Measurements from ENCODE around the gene VARS2.

Gene VARS2

DNA sequence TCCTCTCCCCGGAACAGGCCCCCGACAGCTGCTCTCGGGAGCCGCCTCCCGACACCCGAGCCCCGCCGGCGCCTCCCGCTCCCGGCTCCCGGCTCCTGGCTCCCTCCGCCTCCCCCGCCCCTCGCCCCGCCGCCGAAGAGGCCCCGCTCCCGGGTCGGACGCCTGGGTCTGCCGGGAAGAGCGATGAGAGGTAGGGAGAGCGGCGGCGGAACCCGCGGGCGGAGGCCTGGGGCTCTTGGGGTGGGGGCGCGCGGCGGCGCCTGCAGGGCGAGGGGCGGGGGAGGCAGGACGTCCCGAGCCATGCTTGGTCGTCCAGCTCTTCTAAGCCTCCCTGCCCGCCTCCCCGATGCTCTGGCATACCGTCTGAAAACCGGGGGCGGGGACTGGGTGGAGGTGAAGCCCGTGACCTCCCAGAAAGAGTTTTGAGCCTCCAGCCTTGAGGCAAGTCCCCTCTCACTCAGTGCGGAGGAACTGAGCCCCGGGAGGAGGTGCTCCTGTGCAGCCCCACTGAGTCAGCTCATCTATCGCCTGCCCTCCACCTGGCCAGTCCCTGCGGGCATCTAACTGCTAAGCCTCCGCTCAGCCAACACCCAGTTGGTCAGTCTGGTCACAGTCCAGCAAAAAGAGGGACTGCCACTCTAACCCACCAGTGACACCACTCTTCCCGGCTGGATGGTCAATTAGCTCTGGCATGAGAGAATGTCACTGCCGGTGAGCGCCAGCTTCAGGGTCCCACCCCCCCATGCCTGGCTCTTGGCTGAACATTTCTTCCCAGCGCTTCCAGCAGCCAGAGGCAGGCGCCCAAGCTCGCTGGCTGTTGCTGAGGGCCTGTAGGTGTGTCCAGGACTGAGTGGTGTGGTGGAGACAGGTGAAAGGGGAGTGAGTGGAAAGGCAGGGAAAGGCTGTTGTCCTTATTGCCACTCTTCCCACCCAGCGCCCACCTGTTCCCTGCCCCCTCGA, 29.2 kb upstream of the VARS2 start:
- peak overlapping the region; percentile 95 to 99 (median 97) for H3K27ac Mint-ChIP-seq
- peaks cover 16% of the 10 kb centered on the region for H3K36me3 Mint-ChIP-seq (ENCODE audit: low read depth)
- peak overlapping the region; percentile 92 to 95 (median 95) for H3K4me3 Mint-ChIP-seq
- peaks cover 72% of the 10 kb centered on the region for H3K4me1 Mint-ChIP-seq
- H3K27me3 Mint-ChIP-seq (ENCODE audit: low read depth): no peaks in the 10 kb centered on the region
- no peaks in the 10 kb centered on the region for H3K9me3 Mint-ChIP-seq
- TF ChIP-seq, protein P1, sequence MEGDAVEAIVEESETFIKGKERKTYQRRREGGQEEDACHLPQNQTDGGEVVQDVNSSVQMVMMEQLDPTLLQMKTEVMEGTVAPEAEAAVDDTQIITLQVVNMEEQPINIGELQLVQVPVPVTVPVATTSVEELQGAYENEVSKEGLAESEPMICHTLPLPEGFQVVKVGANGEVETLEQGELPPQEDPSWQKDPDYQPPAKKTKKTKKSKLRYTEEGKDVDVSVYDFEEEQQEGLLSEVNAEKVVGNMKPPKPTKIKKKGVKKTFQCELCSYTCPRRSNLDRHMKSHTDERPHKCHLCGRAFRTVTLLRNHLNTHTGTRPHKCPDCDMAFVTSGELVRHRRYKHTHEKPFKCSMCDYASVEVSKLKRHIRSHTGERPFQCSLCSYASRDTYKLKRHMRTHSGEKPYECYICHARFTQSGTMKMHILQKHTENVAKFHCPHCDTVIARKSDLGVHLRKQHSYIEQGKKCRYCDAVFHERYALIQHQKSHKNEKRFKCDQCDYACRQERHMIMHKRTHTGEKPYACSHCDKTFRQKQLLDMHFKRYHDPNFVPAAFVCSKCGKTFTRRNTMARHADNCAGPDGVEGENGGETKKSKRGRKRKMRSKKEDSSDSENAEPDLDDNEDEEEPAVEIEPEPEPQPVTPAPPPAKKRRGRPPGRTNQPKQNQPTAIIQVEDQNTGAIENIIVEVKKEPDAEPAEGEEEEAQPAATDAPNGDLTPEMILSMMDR (IDR thresholded peaks at IDR 0.05; ENCODE audit: unreplicated experiment in 3 of 3): no peak

DNA sequence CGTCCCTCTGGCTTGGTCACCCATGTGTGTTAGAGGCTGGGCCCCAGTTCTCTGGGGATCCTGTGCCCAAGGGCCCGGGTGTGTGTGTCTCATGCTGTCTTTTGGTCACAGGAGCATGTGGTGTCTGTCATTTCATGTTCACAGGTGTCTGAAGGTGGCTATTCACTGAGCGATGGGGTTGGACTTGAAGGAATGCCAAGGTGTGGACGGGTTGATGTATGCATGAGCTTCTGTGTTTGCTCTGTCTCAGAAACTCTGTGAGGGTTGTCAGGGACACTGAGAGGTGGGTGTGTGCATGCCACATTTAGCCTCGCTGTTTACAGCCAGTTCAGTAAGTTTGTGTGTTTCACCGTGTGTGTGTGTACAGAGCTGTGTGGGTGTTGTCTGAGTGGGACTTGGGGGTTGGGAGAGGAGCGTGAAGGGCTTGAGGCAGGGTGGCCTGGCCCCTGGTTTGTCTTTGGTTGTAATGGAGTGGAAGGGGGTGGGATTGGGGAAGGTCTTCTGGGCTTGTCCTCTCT, 28.5 kb upstream of the VARS2 start:
- peaks cover 72% of the 10 kb centered on the region for H3K4me1 Mint-ChIP-seq
- TF ChIP-seq, protein P1 (IDR thresholded peaks at IDR 0.05; ENCODE audit: unreplicated experiment in 3 of 3): no peak
- peaks cover 23% of the 10 kb centered on the region for H3K36me3 Mint-ChIP-seq (ENCODE audit: low read depth)
- H3K4me3 Mint-ChIP-seq: peak overlapping the region; percentile 92 to 95 (median 95)
- peak overlapping the region; percentile 95 to 99 (median 97) for H3K27ac Mint-ChIP-seq
- no peaks in the 10 kb centered on the region for H3K9me3 Mint-ChIP-seq
- H3K27me3 Mint-ChIP-seq (ENCODE audit: low read depth): no peaks in the 10 kb centered on the region

DNA sequence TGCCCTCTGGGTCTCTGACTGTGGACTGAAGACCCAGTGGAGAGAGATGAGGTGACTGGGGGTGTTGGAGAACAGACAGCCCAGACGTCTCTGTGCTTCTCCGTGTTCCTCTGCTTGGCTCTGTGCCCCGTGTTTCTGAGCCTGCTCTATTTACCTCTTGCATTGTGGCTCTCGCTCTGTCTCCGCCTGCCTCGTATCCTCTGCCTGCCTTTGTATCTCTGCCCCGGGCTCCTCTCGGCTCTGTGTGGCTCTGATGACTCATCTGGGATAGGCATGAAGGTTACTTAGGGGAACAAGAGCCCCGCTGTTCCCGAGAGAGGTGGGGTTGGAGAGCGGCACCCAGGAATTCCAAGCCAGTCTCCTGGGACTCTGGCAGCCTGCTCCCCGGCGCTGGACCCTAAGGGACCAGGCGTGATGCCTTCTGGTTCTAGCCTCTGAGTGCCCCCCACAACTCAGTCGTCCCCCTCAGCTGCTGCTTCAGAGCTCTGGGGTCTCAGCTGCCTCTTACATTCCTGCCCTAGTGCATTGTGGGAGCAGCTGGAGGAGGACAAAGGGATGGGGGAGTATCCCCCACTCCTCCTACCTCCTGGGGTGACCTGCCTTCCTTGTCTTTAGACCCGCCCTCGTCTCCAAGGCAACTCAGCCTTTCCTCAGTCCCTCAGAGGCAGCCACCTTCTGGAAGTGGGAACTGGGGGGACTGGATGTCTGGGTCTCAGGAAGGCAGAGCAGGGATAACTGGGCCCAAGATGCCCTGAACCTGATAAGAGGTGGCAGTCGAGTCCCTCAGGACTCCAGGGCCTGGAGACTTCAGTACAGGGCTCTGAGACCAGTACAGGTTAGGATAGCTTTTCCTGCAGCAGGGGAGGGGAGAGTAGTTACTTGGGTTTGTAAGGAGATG, 27.8 kb upstream of the VARS2 start:
- H3K27me3 Mint-ChIP-seq (ENCODE audit: low read depth): no peaks in the 10 kb centered on the region
- H3K4me1 Mint-ChIP-seq: peaks cover 67% of the 10 kb centered on the region
- H3K27ac Mint-ChIP-seq: peak overlapping the region; percentile 95 to 99 (median 97)
- TF ChIP-seq, protein P1 (IDR thresholded peaks at IDR 0.05; ENCODE audit: unreplicated experiment in 3 of 3): no peak
- H3K4me3 Mint-ChIP-seq: peak overlapping the region; percentile 92 to 95 (median 95)
- H3K9me3 Mint-ChIP-seq: no peaks in the 10 kb centered on the region
- peaks cover 24% of the 10 kb centered on the region for H3K36me3 Mint-ChIP-seq (ENCODE audit: low read depth)

DNA sequence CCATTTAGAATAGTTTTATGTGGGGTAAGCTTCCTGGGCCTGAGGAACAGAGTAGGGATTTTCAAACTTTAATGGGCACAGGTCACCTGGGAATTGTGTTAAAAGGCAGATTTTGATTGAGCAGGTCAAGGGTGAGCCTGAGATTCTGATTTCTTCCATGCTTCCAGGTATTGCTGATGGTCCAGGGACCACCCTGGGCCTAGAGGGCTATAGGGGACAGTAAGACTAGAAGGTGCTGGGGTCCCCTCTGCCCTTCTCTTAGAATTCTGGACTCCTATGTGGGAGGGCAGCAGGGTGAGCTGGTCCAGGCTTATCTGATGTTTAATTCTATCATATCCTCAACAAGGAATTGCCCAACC, 27.2 kb upstream of the VARS2 start:
- Mint-ChIP-seq H3K27me3 (ENCODE audit: low read depth) (no peaks in the 10 kb centered on the region), H3K27ac (peak overlapping the region; percentile 95 to 99 (median 97))
- TF ChIP-seq, protein P1 (IDR thresholded peaks at IDR 0.05; ENCODE audit: unreplicated experiment in 3 of 3): no peak

DNA sequence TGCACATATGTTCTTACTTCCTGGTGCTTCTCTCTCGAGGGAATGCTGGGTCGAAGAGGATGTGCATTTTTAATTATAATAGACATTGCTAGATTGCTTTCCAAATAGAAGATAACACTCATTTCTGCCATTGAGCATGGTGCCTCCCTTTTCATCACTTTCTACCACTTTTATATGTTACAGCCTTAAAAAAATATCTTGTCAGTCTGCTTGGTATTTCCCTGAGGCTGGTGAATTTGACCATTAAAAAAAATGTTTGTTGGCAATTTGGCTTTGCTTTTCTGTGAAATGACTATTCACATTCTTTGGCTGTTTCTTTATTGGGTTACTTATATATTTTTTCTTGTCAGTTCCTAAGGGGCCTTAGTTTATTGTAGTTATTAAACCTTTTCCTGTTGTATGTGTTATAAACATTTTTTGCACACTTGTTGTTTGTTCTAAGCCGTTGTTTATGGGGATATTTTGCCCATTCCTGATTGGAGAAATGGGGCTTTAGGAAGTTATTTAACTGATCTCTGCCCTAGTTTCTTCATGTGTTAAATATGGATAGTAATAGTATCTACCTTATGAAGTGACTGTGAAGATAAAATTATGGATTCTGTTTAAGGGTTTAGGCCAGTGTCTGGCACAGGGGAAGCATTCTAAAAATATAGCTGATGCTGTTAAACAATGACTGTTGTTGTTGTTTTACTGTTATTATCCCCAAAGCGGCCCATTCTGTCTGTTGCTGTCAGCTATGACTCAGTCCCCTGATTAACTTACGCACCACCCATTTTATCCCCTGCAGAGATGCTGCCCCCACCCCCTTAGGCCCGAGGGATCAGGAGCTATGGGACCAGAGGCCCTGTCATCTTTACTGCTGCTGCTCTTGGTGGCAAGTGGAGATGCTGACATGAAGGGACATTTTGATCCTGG, 25.9 kb upstream of the VARS2 start:
- peaks cover 56% of the 10 kb centered on the region for H3K4me1 Mint-ChIP-seq
- H3K36me3 Mint-ChIP-seq (ENCODE audit: low read depth): peaks cover 36% of the 10 kb centered on the region
- H3K27ac Mint-ChIP-seq: peak overlapping the region; percentile 13 to 95 (median 46)
- peak overlapping the region; percentile 12 to 30 (median 21) for H3K4me3 Mint-ChIP-seq
- H3K9me3 Mint-ChIP-seq: no peaks in the 10 kb centered on the region
- no peaks in the 10 kb centered on the region for H3K27me3 Mint-ChIP-seq (ENCODE audit: low read depth)
- TF ChIP-seq, protein P1 (IDR thresholded peaks at IDR 0.05; ENCODE audit: unreplicated experiment in 3 of 3): no peak

More for the DNA sequence above, 27.2 kb upstream of the VARS2 start:
- H3K4me1 Mint-ChIP-seq: peaks cover 61% of the 10 kb centered on the region
- H3K9me3 Mint-ChIP-seq: no peaks in the 10 kb centered on the region
- peaks cover 29% of the 10 kb centered on the region for H3K36me3 Mint-ChIP-seq (ENCODE audit: low read depth)
- peak overlapping the region; percentile 92 to 95 (median 95) for H3K4me3 Mint-ChIP-seq

All from nephron (organoid).